GM20000 (cell line): ENCODE data around the gene CBFB.

Source experiments
- DNase-seq: peaks from one replicate; pipeline ENCODE4 v3.0.0; 2012; ENCODE audit warnings: low spot score
- TF ChIP-seq, protein P1 (sequence below): IDR thresholded peaks from 2 replicates; pipeline ENCODE4 v1.5.1; 2012; ENCODE audit warnings: mild to moderate bottlenecking, control low read depth; ENCODE audit errors: extremely low read depth, missing control alignments

Gene CBFB

DNA sequence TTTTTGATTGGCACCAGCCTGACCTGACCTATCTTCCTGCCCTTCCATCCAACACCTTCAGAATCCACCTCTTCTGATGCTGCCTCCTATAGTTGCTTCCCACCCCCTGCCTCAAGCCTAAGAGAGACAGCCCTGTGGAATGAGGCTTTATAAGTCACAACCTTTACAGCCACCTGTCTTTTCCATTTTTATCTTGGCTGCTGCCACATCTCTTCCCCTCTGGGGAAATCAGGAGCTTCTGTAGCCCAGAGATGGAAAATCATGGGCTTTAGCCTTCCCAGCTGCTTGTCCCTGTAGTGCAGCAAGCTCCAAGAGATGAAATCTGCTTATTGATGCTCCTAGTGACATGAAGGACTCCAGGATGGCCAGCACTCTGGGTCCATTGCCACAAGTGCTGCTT is 99.5 kb downstream of the CBFB start:
- DNase-seq: no peak
- TF ChIP-seq, protein P1, sequence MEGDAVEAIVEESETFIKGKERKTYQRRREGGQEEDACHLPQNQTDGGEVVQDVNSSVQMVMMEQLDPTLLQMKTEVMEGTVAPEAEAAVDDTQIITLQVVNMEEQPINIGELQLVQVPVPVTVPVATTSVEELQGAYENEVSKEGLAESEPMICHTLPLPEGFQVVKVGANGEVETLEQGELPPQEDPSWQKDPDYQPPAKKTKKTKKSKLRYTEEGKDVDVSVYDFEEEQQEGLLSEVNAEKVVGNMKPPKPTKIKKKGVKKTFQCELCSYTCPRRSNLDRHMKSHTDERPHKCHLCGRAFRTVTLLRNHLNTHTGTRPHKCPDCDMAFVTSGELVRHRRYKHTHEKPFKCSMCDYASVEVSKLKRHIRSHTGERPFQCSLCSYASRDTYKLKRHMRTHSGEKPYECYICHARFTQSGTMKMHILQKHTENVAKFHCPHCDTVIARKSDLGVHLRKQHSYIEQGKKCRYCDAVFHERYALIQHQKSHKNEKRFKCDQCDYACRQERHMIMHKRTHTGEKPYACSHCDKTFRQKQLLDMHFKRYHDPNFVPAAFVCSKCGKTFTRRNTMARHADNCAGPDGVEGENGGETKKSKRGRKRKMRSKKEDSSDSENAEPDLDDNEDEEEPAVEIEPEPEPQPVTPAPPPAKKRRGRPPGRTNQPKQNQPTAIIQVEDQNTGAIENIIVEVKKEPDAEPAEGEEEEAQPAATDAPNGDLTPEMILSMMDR: no peak

DNA sequence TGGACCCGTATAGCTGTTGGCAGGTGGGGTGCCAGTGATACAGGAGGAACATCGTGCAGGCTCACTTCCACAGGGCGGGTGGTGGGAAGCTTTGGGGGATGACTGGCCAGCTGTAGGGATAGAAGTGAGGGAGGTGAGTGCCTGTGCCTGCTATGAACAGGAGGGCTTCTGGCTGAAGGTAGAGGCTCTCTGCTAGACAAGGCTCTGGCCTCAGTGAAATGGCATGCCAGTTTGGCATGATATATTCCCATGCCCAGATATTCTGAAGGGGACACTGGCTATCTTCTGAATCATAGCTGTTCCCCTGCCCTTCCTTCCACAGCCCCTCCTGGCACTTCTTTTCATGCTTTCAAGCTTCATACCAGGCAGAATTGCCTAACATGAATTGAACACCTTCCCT is 99.9 kb downstream of the CBFB start:
- TF ChIP-seq, protein P1: no peak
- DNase-seq: no peak

DNA sequence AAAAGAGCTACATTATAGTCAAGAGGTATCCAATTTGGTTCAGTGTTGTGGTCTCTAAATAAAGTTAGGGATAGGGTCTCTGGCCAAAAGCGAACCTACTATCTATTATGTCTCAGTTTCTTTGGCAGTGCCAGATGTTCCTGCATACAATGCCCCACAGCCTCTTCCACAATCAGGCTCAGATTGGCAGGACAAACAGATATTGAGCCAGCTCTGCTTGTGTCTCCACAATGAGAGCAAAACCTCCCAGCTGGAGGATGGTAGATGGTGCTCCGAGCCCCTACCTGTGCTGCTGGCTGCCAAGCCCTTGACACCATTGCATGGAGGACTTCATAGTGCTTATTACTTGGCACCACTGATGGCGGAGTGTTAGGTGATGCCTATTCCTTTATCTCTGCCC is 100.5 kb downstream of the CBFB start:
- DNase-seq: no peak
- TF ChIP-seq, protein P1: no peak

DNA sequence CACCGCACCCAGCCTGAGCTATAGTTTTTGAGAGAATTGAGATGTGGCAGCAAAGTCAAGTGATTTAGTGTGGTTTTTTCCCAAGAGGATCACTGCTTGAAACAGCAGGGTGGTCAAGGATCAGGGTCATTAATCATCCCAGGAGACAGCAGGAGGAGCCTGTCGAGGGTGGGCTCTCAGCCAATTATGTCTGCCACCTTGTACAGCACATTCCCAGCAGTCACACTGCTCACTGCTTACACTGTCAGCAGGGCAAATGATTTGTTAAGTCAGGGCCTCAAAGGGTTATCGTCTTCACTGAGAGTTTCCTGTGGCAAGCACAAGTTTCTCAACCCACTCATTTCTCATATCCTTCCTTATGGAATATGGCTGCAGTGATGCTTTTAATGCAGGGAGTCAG is 108.7 kb downstream of the CBFB start:
- TF ChIP-seq, protein P1: no peak
- DNase-seq: no peak

DNA sequence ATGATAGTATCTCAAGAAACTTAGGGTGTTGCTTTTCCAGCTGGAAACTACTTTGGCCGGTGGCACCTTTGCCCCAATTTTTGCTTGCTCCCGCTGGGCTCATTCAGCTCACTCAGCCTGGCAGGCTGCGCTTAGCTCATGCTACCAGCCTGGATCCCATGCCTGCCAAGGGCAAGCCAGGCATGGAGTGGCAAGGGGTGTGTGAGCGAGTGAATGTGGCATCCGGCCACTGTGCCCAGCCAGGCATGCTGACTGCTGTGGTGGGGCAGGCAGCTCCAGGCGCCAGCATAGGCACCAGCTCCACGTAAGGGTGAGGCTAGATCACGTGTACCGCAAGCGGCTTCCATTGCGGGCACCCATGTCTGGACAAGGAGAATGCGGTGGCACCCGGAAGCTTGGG is 112.4 kb downstream of the CBFB start:
- DNase-seq: no peak
- TF ChIP-seq, protein P1: no peak

DNA sequence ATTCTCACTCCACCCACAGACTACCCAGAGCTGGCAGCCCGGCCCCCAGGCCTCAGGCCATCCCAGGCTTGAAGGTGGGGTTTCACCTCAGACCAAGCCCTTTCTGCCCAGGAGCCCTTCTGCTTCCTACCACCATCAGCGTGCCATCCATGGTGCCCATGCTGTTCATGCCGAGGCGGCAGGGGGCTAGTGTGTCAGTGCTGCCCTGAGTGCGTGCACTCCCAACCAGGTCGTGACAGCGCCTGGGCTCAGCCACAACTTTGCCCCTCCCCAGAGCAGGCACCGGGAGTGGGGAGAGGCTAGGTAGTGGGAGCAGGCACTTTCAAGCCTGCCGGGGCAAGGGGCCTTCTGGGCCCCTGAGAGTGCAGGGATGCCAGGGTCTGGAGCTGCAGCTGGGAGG is 113.4 kb downstream of the CBFB start:
- TF ChIP-seq, protein P1: no peak

DNA sequence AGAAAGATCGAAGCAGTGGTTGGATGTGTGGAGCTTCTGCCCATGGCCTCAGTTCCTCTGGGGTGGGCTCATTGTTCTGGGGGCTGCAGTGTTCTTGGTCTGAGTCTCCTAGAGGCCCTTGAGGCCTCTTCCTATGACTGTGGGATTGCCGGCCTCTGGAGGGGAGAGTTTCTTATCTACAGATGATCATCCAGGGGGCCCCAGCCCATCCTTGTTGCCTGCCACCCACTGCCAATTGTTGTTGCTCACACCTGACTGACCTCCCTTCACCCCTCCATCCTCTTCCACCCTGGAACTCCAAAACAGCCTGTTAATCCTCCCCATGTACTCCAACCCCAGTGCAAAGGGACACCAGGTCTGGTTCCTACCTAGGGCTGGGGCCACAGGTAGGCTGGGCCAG is 116.0 kb downstream of the CBFB start:
- no peak for DNase-seq
- TF ChIP-seq, protein P1: no peak

More for the DNA sequence above, 113.4 kb downstream of the CBFB start:
- DNase-seq: no peak
